GM19467 (cell line): Measurements from ENCODE around the gene FARSB.

ENCODE experiments used
- ATAC-seq: cut with Tn5 transposase; IDR thresholded peaks from one replicate; pipeline ENCODE4 v1.9.1; 2021; ENCODE audit warnings: mild to moderate bottlenecking, moderate library complexity; ENCODE audit not compliant: unreplicated experiment

The FARSB gene

DNA sequence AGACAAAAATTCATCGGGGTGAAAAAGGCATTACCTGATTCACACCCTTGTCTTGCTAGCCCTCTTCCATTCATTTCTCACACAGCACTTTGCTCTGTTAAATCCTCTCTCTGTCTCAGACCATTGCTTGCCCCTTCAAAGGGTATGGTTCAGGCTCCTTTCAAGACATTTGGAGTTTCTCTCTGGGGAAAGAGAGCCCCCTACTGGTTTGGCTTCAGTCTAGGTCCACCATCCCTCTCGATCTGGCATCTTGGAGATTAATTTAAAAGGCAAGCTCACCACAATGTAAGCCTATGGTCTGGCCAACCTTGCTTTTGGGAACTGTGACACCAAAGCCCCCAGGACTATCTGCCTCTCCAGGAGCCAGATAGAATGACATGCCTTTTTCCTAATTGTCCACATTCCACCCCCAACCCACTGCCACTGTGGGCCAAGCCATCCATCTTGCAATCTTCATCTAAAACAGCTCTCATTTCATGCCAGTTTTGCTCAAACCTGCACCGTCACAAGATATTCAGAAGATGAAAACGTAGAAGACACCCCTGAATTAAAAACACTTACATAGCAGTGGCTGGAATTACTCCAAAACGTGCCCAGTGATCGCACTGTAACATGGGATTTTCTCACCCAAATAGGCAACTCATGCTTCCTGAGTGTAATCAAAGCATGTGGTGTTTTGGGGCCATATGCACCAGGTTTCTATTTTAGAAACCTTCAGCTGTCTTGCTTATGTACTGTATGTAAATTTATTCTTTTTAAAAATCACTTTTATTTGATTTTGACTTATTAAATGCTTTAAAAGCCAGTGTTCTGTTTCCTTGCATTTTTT is 93.9 kb downstream of the FARSB start:
- peak; percentile 80 for ATAC-seq

DNA sequence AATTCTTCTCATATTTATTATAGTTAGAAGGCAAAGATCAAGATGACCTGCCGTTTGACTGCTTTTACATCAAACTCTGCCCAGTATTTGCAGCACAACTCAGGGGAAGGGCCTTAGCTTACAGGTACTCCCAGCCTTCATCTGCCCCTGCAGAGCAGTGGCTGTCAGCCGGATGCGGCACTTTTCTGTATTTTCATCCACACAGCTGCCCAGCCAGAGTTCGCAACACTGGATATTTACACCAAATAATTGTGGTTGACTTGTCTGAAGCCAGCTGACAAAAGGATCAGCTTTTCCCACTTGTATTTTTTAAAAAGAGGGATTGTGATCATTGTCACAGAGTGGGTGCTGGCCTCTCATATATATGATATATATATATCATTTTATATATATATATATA is 94.7 kb downstream of the FARSB start:
- no peak for ATAC-seq

DNA sequence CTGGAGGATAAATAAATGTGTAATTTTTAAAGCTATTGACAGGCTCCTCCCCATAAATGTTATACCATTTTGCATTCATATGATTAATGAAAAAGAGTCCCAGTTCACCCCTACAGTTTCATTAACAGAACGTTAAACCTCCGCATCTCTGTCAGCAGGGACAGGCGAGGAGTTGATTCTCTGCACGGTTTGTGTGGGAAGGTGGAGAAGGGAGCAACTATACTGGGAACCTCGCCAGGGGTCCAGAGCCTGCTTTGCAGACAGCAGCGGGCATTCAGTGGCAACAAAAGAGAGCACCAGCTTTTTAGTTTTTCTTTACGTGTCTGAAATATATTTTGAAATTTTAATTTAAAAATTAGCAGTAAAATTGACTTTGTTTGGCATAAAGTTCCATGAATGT is 101.4 kb downstream of the FARSB start:
- ATAC-seq: no peak

DNA sequence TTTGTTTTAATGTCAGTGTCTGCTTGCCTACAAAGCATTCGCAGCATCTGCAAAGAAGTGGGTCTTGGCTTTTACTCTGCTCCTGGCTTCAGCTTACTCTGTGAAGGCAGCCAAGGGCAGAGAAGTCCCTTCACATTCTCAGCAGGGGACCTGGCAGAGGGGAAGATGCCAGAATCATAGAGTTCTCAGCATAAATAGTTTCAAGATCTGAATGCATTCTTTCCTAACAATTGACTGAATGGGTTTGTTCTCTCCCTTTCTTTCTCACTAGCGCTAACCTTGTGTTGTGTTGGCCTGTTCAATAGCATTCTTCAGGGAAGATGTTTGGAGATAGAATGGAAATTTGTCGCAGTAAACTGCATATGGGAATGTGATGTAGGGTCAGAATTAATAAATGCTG is 106.9 kb downstream of the FARSB start:
- ATAC-seq: no peak

DNA sequence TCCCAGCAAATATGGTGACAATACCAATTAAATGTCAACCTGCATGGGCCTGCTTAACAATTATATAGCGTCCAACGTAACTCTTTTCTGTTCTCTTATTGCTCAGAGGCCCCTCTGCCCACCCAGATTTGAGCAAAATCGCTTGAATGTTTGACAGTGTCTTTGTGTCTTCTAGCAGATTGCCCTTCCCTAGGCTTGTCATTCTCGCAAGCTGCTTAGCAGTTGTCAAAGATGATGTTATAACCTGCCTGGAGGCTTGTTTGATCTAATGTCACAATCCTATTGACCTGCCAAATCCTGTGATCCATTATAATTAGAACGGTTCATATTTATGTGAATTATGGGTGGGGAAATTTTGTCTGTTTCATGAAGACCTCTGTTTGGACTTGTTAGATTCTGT is 108.8 kb downstream of the FARSB start:
- ATAC-seq: no peak

DNA sequence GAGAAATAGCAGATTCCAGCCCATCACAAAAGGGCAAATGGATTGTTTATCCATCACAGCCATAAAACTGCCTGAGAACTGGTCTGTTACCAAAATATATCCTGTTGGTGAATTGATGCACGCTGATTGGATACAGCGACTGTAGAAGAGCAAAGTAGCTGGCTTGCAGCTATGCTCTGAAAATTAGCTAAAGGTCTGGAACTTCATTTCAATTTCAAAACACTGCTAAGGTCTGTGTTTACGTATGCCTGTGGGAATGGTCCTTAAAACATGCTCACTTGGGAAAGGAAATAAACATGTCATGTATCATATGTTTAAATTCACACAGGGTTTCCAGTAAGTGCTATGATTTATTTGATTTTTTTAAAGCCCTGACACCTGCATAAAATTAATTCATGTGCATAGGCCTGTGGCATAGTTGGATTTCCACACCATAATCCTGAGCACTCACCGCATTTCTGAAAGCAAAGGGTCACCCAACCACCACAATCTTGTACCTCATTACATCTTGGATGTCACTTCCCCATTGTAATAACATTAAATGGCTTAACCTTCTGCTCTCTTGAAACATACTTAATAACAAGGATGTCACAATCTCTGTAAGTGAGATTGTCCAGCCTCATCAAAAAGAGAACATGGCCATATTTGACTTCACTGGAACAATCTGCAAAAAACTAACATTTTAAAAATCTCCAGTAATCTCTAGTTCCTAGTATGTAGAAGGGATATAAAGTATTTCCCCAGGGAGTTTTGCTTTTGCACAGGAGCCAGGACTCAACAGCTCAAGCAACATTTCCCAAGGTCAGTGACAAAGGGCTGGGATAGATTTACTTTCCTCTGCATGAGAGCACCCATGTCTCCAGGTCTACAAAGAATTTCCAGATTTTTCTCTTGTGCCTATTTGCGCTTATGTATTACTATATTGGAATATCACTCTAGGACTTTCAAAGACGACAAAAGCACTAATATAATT is 109.8 kb downstream of the FARSB start:
- ATAC-seq: no peak

DNA sequence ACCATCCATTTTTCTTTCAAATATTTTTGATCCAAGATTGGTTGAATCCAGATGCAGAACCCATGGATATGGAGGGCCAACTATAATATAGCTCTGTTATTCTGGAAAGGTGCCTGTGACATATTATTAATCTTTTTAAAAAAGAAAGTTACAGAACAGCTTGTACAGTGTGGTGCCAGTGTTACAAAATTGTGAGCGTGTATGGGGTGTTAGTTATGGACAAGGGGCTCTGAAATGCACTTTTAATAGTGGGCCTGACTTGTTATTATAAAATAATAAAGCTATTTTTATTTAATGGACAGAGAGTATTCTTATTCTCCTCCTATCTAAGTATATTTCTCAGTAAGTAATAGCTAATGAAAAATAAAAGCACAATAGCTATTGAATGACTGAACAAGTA is 111.2 kb downstream of the FARSB start:
- no peak for ATAC-seq

DNA sequence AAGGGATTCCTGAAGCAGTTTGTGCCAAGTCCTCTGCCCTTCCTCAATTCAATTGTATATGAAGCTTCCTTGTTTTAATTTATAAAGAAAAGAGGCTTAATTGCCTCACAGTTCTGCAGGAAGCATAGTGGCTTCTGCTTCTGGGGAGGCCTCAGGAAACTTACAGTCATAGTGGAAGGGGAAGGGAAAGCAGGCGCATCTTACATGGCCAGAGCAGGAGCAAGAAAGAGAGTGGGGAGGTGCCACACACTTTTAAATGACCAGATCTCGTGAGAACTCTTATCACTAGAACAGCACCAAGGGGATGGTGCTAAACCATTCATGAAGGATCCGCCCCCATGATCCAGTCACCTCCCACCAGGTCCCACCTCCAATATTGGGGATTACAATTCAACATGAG is 117.4 kb downstream of the FARSB start:
- ATAC-seq: no peak

DNA sequence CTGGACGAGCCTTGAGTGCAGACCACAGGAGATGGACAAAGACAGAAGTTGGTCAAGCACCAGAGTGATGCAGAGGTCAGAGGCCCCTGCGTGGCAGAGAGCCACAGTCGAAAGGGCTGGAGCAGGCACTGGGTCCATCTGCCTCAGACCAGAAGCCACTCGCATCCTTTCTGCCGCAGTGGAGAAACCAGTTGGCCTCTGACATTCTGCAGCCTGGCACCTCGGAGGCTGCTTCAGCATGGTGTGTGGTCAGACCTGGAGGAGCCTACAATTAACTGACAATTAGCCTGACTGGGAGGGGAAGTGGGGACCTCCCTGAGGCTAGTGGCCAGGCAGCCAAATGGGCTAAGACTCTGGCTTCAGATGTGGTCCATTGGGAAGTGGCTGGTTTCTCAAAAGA is 120.4 kb downstream of the FARSB start:
- ATAC-seq: no peak

DNA sequence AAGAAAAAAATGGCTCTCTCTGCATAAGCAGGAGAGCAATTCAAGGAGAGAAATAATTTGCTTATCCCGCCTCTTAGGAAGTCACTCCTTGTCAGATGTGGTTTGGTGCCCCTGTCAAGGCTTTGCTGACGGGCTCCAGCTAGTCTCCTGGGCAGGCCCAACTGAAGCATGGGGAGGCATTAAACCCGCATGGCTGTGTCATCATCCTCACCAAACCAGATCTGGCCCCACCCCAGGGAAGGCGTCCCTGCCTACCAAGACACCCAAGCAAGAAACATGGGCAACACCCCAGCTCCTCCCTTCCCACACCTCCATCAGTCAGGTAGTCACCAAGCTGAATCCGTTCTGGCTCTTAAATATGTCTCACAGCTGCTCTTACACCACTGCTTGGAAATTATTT is 123.6 kb downstream of the FARSB start:
- ATAC-seq: no peak

DNA sequence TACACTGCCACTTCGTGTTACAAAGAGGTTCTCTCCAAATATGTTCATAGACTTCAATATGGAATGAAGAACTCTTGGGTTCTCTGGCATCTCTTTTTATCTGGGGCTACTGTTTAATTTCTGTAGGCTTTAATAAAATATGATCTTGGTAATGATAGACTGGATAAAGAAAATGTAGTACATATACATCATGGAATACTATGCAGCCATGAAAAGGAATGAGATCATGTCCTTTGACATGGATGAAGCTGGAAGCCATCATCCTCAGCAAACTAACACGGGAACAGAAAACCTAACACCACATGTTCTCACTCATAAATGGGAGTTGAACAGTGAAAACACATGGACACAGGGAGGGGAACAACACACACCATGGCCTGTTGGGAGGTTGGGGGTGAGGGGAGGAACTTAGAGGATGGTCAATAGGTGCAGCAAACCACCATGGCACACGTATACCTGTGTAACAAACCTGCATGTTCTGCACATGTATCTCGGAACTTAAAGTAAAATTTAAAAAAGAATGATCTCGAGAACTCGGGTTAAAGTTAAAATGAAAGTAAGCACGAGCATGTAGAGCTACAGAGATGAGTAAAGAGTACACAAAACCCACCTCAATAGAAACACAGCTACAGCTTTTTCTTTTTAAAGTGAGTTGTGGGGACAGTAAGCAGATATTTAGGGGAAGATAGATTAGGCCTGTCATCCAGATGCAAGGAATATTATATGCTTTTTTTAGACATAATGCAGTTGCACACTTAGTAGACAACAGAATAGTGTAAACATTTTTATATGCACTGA is 129.2 kb downstream of the FARSB start:
- ATAC-seq: no peak

DNA sequence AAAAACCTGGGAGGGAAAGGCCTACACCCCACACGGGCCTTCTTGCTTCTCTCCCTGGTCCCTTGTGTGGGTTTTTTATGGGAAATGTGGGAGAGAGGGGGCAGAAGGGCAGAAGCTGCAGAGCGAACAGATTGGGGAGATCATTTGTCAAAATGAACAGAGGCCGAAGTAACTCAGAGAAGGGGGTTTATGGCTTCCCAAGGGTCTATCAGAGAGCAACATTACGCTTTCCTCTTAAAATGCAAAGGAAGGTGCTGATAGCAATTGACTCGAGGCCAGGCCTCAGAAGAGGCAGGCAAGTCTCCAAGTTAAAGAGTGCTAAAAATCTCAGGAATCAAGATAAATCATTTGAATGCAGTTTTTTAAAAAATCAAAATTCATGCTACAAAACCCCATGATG is 130.1 kb downstream of the FARSB start:
- no peak for ATAC-seq

DNA sequence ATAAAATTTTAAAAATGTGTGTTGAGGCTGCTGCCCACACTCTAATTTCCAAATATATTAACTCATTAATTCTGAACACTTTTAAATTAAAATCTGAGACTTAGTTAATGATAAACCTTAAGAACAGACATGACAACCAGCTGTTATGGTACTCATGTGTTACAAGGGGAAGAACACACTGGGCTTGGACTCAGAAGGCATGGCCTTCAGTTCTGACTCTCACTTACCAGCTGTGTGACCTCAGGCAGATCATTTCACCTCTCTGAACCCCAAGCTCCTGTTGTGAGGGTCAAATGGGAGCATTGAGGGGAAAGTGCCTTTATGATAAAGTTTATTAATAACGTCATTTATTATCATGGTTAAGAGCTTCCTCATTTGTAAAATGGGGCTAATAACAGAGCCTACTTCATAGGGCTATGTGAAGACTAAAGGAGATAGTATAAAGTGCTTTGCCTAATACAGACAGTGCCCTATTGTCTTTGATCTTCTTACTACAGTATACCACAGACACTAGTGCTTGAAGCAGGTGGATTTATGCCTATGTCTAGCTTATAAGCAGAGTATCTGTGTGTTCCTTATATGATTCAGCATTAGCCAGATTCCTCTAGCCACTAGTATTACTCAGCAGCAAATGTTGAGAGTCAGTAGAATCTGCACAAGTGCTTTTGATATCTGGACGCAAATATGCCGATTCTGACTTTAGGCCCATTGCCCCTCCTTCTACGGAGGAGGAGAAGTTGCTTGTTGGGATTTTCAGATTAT is 131.9 kb downstream of the FARSB start:
- ATAC-seq: peak; percentile 60

DNA sequence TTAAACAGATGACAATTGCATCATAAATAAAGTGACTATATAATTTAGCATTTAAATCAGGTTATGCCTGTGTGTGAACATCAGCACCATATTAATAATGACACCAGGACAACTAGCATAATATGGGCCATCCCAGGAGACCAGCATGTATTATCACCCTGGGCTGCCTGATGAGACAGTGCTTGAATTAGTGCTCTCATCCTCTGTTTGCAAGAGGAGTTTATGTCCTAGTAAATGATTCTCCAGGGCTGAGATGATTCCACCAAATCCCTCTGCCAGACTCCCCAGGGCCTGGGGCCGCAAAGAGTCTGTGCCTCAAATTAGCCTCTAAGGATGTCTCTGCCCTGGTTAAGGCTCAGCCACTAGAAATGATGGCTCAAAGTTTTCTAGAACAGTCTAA is 133.8 kb downstream of the FARSB start:
- no peak for ATAC-seq

DNA sequence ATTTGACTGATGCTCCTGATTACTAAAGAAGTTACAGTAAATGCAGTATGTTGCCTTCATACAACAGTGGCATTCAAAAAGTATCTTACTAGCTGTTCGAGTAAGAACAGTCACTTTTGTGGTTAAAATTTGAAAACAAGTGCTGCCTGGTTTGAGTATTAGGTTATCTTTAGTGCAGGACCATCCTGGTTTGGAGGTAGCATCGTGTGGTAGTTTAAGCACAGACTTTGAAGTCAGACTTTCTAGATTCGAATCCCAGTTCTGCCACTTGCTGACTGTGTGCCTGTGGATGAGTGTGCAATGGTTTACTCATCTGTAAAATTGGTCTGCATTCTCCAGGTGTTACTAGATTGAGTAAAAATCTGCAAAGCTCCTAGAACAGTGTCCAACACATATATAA is 134.8 kb downstream of the FARSB start:
- peak; percentile 39 for ATAC-seq
